ENCODE measurements around the gene TPP1. TPM values are rescaled to one million over a fixed set of nuclear protein-coding genes. Genes with fewer than 3 reads are reported as not detected.

Gene TPP1
- total and polyA plus RNA-seq, 4 donors, result 57.6 to 169 (median 137) TPM

- Histone ChIP-seq H3K36me3 (ENCODE audit: control insufficient read depth in 4 of 4, insufficient read depth in 4 of 4, low read length in 4 of 4) (no peaks in the 10 kb centered on the region), H3K27me3 (ENCODE audit: control insufficient read depth in 3 of 3, insufficient read depth in 3 of 3, low read length in 2 of 3) (no peaks in the 10 kb centered on the region), H3K9me3 (ENCODE audit: control insufficient read depth in 4 of 4, insufficient read depth in 3 of 4, low read length in 3 of 4) (no peaks in the 10 kb centered on the region), H3K27ac (ENCODE audit: low read depth in 1 of 2, low read length in 1 of 2) (no peak overlapping the region), H3K4me3 (no peak overlapping the region), H3K4me1 (ENCODE audit: control insufficient read depth in 5 of 5, insufficient read depth in 5 of 5, low read length in 5 of 5) (no peaks in the 10 kb centered on the region), H3K9ac (ENCODE audit: insufficient read depth in 1 of 2, low read length in 2 of 2) (no peak overlapping the region)
- no peak for DNase-seq
- TF ChIP-seq, protein P1, sequence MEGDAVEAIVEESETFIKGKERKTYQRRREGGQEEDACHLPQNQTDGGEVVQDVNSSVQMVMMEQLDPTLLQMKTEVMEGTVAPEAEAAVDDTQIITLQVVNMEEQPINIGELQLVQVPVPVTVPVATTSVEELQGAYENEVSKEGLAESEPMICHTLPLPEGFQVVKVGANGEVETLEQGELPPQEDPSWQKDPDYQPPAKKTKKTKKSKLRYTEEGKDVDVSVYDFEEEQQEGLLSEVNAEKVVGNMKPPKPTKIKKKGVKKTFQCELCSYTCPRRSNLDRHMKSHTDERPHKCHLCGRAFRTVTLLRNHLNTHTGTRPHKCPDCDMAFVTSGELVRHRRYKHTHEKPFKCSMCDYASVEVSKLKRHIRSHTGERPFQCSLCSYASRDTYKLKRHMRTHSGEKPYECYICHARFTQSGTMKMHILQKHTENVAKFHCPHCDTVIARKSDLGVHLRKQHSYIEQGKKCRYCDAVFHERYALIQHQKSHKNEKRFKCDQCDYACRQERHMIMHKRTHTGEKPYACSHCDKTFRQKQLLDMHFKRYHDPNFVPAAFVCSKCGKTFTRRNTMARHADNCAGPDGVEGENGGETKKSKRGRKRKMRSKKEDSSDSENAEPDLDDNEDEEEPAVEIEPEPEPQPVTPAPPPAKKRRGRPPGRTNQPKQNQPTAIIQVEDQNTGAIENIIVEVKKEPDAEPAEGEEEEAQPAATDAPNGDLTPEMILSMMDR (IDR thresholded peaks at IDR 0.05; ENCODE audit: control extremely low read depth, extremely low read depth), result no peak
- no peak for ATAC-seq (ENCODE audit: insufficient read depth, low FRiP score)
- 0 to 59% methylated on average over 1 of the region's 1 CpG for WGBS, 2 donors
These were observed 45.3 kb upstream of the TPP1 start for GRCh38 chr11:6664551-6664950.

DNA sequence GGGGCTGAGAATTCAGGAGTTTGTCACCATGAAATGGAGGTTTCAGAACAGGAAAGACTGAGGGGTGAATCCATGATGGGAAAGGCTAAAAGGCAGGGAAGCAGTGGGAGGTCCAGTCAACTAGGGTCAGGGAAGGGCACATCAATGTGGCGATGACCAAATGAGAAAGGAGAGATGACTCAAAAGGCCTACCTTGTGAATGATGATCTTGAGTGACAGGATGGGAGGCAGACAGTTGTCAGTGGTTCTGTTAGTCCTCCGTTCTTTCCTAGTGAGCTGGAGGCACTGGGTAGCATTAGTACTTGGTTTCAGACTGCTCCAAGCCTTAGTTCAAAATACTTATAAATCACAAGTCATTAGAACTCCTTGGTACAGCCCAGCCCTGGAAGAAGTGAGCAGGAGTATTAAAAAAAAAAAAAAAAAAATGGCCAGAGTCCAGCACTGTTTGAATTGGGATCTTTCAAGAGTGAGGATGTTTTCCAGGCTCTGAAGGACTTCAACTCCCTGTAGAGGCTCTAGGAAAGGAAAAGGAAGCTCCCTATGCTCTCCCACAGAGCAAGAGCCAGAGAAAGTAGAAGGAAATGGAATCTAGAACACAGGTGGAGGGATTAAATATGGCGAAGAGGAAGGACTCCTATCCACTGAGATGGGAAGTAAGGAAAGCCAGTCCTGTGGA lies 44.7 kb upstream of the TPP1 start:
- no peak for ATAC-seq (ENCODE audit: insufficient read depth, low FRiP score)
- H3K9ac ChIP-seq (ENCODE audit: insufficient read depth in 1 of 2, low read length in 2 of 2), result no peak overlapping the region
- H3K9me3 ChIP-seq (ENCODE audit: control insufficient read depth in 4 of 4, insufficient read depth in 3 of 4, low read length in 3 of 4), result no peaks in the 10 kb centered on the region
- TF ChIP-seq, protein P1 (IDR thresholded peaks at IDR 0.05; ENCODE audit: control extremely low read depth, extremely low read depth), result no peak
- H3K27ac ChIP-seq (ENCODE audit: low read depth in 1 of 2, low read length in 1 of 2), result no peak overlapping the region
- H3K4me1 ChIP-seq (ENCODE audit: control insufficient read depth in 5 of 5, insufficient read depth in 5 of 5, low read length in 5 of 5), result no peaks in the 10 kb centered on the region
- H3K4me3 ChIP-seq, result no peak overlapping the region
- no peaks in the 10 kb centered on the region for H3K36me3 ChIP-seq (ENCODE audit: control insufficient read depth in 4 of 4, insufficient read depth in 4 of 4, low read length in 4 of 4)
- 62 to 91% methylated on average over 3 of the region's 3 CpGs for WGBS, 2 donors
- no peak for DNase-seq
- no peaks in the 10 kb centered on the region for H3K27me3 ChIP-seq (ENCODE audit: control insufficient read depth in 3 of 3, insufficient read depth in 3 of 3, low read length in 2 of 3)

DNA sequence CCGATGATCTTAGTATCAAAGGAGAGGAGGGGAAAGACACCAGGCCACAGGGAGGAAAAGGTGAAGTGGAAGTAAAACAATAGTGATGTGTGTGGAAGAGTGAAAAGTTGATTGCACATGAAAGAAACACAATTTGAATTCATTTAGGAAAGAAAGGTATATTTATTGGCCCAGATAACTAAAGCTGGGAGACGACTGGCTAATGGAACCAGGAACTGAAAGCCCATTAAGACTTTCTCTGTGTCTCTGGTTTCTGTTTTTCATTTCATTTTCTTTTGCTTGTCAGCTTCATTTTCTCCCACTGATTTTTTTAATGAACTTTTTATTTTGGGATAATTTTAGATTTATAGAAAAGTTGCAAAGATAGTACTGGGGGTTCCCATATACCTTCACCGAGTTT lies 41.5 kb upstream of the TPP1 start:
- TF ChIP-seq, protein P1 (IDR thresholded peaks at IDR 0.05; ENCODE audit: control extremely low read depth, extremely low read depth), result no peak
- DNase-seq (no peak), ATAC-seq (ENCODE audit: insufficient read depth, low FRiP score) (no peak)
- H3K9me3 ChIP-seq (ENCODE audit: control insufficient read depth in 4 of 4, insufficient read depth in 3 of 4, low read length in 3 of 4), result no peaks in the 10 kb centered on the region
- H3K9ac ChIP-seq (ENCODE audit: insufficient read depth in 1 of 2, low read length in 2 of 2), result no peak overlapping the region
- no peak overlapping the region for H3K4me3 ChIP-seq
- no peak overlapping the region for H3K27ac ChIP-seq (ENCODE audit: low read depth in 1 of 2, low read length in 1 of 2)
- WGBS, 2 donors, result 85 to 94% methylated on average over 3 of the region's 3 CpGs
- peaks cover 0 to 12% (median 3%) of the 10 kb centered on the region in 5 donors for H3K4me1 ChIP-seq (ENCODE audit: control insufficient read depth in 5 of 5, insufficient read depth in 5 of 5, low read length in 5 of 5)
- no peaks in the 10 kb centered on the region for H3K36me3 ChIP-seq (ENCODE audit: control insufficient read depth in 4 of 4, insufficient read depth in 4 of 4, low read length in 4 of 4)
- H3K27me3 ChIP-seq (ENCODE audit: control insufficient read depth in 3 of 3, insufficient read depth in 3 of 3, low read length in 2 of 3), result no peaks in the 10 kb centered on the region

DNA sequence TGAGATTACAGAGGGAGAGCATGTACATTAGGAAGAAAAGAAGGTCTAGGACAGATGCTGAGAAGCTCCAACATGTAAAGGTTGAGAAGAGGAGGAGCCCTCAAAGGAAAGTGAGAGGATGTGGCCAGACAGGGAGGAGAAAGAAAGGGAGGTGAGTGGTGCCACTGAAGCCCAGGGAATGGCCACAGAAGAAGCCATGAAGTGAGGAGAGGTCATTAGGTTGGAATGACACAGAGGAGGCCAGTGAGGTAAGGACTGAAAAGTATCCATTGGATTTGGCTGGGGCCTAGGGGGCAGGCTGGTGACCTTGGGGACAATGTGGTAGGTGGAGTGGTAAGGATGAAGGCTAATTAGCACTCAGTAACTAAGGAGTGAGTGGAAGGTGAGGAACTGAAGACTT lies 39.4 kb upstream of the TPP1 start:
- peaks cover 0 to 4% (median 0%) of the 10 kb centered on the region in 4 donors for H3K36me3 ChIP-seq (ENCODE audit: control insufficient read depth in 4 of 4, insufficient read depth in 4 of 4, low read length in 4 of 4)
- peaks cover 0 to 24% (median 5%) of the 10 kb centered on the region in 5 donors for H3K4me1 ChIP-seq (ENCODE audit: control insufficient read depth in 5 of 5, insufficient read depth in 5 of 5, low read length in 5 of 5)
- H3K9ac ChIP-seq (ENCODE audit: insufficient read depth in 1 of 2, low read length in 2 of 2), result no peak overlapping the region
- TF ChIP-seq, protein P1 (IDR thresholded peaks at IDR 0.05; ENCODE audit: control extremely low read depth, extremely low read depth), result no peak
- no peak overlapping the region for H3K27ac ChIP-seq (ENCODE audit: low read depth in 1 of 2, low read length in 1 of 2)
- no peaks in the 10 kb centered on the region for H3K27me3 ChIP-seq (ENCODE audit: control insufficient read depth in 3 of 3, insufficient read depth in 3 of 3, low read length in 2 of 3)
- no peak overlapping the region for H3K4me3 ChIP-seq
- DNase-seq (no peak), ATAC-seq (ENCODE audit: insufficient read depth, low FRiP score) (no peak)
- no peaks in the 10 kb centered on the region for H3K9me3 ChIP-seq (ENCODE audit: control insufficient read depth in 4 of 4, insufficient read depth in 3 of 4, low read length in 3 of 4)

All from lung (tissue), 12 donors.